ENCODE results near the gene EFEMP1.

DNA sequence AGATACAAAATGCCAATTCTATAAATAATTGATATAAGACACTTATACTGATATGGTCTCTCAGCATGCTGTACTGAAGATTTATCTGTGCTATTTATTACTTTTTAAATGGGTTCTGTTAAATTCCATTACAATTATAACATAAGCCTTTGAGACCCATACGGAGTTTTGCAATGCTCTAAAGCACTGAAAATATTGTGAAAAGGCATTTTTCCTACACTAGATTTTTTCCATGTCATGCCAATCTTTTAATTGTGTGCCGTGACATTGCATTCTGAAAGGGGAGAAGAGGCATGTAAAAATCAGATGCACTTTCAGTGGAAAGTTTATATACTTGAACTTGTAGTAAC is 46.5 kb downstream of the EFEMP1 start:
- no peak for TF ChIP-seq POLR2A (IDR thresholded peaks at IDR 0.05)
- TF ChIP-seq, protein P1, sequence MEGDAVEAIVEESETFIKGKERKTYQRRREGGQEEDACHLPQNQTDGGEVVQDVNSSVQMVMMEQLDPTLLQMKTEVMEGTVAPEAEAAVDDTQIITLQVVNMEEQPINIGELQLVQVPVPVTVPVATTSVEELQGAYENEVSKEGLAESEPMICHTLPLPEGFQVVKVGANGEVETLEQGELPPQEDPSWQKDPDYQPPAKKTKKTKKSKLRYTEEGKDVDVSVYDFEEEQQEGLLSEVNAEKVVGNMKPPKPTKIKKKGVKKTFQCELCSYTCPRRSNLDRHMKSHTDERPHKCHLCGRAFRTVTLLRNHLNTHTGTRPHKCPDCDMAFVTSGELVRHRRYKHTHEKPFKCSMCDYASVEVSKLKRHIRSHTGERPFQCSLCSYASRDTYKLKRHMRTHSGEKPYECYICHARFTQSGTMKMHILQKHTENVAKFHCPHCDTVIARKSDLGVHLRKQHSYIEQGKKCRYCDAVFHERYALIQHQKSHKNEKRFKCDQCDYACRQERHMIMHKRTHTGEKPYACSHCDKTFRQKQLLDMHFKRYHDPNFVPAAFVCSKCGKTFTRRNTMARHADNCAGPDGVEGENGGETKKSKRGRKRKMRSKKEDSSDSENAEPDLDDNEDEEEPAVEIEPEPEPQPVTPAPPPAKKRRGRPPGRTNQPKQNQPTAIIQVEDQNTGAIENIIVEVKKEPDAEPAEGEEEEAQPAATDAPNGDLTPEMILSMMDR (IDR thresholded peaks at IDR 0.05): no peak

Measured in heart left ventricle (tissue), 13 donors.